Hematopoietic multipotent progenitor cell treated with erythropoietin and hydrocortisone succinate and interleukin-3 and kit ligand, for 17 days (in vitro differentiated cells): ENCODE results near the gene RAPGEF4.

Experiments used
- DNase-seq: peaks from one replicate; pipeline ENCODE4 v3.0.0-alpha.2; 2015; ENCODE audit warnings: low spot score

Gene RAPGEF4

DNA sequence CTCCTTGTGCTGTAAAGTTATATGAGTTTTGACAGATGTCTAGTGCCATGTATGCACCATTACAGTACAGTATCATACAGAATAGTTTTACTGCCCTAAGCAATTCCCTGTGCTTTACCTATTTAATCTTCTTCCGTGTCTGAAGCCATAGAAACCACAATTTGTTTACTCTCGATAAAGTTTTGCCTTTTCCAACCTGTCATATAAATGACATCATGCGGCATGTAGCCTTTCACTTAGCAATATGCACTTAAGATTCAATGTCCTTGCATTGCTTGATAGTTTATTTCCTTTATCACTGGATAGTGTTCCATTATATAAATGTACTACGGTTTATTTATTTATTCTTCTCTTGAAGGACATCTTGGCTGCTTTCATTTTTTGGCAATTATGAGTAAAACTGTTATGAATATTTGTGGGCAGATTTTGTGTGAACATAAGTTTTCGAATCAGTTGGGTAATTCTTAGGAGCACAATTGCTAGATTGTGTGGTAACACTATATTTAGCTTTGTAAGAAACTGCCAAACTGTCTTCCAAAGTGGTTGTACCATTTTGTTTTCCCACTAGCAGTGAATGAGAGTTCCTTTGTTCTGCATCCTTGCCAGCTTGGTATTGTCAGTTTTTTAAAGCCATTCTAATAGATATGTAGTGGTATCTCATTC lies 203.2 kb downstream of the RAPGEF4 start:
- no peak for DNase-seq

DNA sequence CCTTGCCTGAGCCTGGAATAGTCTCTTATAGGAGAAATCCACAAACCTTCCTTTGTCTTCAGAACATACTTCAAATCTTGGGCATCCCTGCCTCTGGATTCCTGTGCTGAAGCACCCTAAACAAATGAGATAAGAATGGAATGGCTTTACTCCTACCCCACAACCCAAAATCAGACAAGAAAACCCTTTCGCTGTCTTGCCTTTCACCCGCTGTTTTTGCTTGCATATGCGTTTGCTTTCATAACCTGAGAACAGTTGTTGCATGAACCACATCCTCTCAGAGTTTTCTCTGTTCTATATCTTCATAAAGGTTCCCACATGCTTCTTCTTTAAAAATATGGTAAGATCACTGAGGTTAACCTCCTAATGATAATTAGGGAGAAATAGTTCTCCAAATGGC lies 207.9 kb downstream of the RAPGEF4 start:
- no peak for DNase-seq

DNA sequence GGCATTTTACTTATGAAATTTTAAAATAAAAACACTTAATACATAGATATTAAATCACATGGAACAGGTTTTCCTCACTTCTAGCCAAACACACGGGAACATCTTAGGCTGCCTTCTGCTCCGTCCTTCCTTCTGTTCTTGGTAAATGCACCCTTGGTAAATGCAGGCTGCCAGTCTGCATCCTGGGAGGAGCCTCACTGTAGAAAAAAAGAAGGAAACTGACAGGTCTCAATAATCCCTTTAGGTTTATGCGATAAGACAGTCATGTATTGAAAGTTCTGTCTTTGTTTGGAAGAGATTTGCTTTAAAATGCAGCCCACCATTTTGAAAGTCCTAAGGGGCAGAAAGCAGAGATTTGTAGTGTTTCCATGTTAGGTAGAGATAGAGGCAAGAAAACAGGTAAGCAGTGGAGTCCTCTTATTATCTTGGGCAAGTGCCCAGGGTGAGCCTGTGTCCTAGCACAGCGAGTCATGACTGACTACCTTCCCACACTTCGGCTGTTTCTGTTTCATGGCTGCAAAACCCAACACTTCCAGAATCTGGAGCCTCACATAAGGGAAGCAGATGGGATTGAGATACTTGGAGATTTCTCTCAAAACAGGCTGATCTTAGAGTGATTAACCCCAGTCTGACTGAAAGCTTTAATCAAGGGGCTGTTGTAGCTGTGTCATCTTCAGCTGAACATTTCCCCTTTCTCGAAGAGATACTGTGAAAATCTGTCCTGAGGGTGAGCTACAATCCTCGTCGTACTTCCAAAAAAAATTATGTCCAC lies 208.6 kb downstream of the RAPGEF4 start:
- DNase-seq = no peak

DNA sequence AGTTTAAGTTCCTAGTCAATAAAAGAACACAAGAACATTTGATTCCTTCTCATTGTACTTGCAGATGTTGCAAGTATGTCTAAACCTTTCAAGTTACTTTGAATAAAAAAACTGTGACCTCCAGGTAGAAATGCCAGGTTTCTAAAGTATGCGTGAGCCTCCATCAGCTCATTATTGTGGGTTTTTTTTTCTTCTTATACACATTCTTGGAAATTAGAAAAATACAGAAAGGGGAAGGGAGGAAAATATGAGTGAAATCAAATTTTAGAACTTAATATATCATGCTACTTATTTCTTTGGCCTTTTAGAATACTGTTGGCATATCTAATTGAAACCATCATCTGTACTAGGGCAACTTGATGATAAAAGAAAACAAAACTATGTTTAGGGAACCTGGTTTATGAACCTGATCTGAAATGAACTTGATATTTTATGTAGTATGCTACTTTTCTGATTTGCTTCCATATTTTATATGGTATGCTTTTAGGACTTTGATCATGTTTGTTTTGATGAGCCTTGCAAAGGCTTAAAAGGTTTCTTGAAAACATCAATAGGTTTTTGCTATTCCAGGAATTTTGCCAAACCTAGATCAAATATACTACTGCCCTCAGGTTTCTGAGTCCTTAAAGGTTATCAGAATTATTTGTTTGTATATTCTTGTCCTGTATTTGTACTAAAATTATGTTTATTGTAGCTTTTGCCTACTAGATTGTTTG lies 209.3 kb downstream of the RAPGEF4 start:
- DNase-seq = no peak

DNA sequence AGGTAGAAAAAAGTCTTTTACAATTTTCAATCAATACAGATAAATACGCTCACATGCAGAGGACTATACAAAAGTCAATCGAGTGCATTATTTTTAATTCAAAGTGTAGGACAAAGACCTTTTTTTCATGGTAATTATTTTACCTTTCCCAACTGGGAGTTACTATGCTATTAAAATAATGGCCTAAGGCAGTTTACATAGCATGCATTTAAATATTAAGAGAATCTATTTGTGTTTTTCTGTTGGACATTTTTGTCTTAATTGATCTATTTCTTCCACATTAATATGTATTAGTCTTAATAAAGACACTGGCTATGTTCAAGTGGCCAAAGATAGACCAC lies 209.8 kb downstream of the RAPGEF4 start:
- no peak for DNase-seq

DNA sequence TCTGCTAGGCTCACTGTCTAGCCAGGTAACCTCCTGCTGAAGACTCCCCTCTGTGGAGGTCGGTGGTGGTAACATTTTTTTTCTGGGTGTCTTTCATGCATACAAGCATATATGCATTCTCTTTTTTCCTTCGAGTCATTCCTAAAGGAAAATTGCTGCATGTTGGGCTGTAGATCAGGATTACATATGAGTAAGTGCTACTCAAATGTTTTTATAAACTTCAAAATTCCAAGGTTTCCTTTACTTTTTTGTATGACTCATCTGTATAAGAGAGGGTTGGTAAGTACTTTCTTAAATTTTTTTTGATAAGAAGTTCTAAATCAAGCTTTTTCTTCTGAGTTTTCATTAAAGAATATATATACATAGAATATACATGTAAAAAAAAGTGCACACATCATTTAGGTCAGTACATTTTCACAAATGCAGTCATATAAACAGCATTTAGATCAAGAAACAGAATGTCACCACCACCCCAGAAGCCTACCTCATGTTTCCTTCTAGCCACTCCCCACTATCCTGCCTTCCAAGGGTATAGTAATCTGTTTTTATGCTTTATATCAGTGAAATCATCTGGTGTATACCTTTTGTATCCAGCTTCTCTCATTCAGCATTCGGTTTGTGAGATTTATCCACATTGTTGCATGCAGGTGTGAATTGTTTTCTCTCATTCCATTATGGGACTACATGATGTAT lies 212.0 kb downstream of the RAPGEF4 start:
- DNase-seq = no peak

DNA sequence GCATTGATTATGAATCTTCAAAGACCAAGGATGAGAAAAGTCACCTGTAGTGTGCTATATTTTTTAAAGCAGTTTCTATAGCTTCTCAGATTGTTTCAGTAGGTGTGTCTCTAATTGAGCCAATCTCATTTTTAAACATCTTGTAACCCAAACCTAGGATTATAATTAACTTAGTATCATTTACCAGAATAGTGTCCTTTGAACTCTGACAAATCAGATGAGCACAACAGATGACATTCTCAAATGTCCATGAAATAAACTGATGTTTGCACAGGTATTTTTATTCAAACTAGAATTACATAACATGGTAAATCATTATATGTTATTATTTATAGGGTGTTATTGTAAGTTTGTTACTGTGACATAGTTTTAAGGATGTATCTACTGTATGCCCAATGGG lies 213.9 kb downstream of the RAPGEF4 start:
- no peak for DNase-seq

DNA sequence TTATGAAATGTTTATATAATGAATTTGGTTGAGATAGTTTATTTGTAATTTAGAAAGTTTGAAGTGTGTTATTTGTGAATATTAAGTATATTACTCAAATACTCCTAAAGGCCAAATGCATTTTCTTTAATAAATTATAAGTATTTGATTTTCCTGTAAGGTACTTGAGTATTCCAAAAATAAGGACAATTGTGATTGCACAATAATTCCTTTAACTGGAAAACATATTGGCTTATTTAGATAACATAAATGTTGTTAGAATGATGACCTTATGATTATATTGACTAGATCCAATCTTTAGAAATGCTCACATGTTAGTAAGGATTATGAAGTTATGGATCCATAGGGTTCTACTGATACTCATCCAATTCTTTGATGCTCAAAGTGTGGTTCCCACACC lies 214.9 kb downstream of the RAPGEF4 start:
- DNase-seq = no peak

DNA sequence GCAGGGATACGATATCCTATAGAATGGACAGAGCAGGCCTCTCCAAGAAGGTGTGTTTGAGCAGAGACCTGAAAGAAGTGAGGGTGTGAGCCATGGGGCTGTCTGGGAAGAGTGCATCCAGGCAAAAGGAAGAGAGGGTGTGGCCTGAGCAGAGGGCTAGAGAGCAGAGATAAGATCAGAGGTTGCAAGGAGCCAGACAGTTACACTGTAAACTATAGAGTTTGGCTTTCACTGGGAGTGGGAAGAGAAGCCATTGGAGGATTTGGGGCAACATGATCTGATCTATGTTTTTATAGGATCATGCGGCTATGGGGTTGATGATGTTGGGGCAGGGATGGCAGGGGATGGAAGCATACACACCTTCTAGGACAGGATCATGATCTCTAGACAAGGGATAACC lies 215.9 kb downstream of the RAPGEF4 start:
- no peak for DNase-seq

DNA sequence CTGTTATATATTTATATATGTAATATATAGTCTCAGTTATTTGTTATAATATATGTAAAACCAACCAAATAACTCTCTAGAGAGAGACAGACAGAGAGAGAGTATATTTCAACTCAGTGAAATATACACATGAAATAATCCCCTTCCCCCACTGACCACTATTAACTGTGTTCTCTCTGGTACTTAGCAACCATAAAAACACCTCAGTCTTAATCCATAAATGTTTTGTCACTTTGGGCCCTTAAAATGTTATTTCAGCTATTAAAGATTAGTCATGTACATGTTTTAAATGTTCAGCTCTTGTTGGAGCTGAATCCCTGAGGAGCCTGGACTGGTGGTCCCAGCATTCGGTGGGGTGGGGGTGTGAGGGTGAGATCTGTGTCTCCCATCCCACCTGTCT lies 217.8 kb downstream of the RAPGEF4 start:
- DNase-seq = no peak

DNA sequence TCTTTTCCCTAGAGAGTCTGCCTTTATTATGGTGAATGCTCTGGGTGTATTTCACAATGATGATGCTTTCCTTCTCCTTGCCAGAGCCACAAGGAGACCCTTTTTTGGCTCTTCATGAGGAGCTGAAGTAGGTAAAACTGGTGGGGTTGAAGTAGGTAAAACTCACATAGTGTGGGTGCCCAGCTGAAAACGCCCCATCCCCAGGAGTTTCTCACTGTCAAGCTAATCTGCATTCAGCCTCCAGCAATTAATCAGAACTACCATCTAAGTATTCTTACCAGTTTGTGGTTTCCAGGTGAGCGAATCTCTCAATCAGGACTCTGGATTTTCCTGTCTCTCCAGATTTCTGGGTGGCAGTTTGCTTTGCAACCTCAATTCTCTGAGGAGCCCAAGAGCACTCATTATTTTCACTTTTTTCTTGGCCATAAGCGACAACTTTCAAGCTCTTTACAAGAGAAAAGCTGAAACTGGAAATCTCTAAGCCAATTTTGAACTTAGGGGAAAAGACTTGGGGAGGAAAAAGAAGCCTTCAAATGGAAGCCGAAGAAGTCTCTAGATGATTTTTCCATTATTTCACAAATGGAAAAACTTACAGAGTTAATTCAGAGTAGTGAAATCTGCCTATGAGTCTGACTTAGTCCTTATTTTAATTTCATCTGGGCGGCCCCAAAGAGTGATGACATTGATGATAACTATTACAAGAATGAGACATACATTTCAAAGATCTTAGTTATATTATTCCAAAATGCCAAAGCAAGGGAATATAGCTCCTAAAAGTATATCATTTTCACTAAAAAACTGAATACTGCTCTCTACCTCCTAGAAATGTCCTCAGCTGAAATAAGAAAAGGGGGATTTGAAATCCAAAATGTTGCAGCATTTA lies 218.6 kb downstream of the RAPGEF4 start:
- DNase-seq = no peak

DNA sequence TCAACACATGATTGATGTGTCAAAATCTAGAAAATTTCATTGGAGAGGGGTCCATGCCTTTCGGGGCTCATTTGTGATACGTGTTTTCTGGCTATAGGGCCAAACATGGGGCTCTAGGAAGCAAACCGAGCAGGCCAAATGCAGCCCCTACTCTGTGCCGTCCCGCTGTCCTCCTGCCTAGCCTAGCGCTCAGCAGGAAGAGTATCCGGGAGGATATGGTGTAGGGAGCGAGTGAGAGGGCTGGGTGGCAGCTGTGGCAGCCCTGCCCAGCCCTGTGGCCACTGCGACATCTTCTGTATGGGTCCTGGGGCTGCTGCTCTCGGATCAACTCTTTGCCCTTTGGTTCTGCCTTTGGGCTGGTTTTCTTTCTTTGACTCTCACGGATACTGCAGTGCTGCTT lies 219.9 kb downstream of the RAPGEF4 start:
- DNase-seq = no peak

DNA sequence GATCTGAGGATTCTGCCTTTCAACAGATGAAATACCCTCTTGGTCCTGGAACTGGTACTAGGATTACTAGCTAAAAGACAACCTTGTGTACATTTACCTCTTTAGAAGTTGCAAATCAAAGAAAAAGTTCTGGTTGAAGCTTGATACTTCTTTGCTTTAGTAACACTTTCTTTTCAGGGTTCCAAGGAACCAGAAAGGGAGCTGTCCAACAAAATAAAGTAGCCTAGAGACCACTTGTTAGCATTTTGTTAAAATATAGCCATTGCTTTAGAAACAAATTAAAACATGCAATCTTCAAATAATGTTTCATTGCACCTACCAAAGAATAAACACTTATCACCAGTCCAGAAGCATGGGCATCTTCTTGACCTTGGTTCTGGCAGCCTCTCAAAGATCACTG lies 222.1 kb downstream of the RAPGEF4 start:
- no peak for DNase-seq

DNA sequence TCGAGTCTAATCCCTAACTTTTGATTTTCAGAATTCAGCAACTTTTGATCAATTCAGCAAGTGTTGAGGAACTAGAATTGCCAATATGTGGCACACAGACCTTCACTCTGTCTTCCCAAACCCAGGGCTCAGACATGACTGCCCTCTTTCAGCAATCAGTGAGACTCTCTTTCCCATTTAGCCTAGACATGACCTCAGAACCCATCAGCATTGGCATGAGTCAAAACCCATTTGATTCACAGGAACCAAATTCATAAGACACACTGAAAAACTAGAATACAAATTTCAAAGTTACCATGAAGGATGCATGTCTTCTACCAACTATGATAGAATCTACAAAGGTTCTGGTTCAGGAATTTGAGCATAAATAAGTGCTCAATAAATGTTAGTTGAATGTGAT lies 226.4 kb downstream of the RAPGEF4 start:
- DNase-seq = no peak

DNA sequence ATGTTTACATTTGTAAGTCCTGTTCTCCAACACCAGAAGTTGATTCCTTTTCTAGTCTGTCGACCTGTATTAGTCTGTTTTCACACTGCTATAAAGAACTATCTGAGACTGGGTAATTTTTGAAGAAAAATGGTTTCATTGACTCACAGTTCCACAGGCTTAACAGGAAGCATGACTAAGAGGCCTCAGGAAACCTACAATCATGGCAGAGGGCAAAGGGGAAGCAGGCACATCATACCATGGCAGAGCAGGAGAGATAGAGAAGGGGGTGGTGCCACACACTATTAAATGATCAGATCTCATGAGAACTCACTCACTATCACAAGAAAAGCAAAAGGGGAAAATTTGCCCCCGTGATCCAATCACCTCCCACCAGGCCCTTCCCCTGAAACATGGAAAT lies 227.2 kb downstream of the RAPGEF4 start:
- no peak for DNase-seq

DNA sequence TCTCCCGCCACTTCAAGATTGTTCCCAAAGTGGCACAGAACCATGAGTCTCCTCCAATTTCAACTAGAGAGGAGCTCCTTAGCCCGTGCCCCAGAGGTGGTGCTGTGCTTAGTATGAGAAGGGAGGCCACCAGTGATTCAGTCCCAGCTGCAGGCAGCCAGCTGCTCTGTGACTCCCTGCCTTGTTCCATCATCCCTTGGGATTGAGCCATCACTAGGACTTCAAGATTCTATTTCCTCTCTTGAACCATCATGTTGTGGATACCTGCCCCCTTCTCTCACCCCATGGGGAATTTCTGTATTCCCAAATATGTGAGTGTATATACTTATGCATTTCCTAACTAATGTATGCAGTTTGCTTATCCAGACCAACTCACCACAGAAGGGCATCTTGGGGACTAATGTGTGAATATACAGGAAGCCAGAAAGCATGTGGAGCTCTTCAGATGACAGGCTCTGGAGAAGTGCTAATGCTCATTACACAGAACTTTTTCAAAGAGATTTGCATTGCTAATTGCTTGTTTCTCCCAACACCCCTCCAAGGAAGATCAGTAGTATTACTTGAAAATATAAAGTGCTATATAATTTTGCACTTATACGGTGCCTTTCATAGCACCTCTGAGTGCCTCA lies 229.0 kb downstream of the RAPGEF4 start:
- no peak for DNase-seq

DNA sequence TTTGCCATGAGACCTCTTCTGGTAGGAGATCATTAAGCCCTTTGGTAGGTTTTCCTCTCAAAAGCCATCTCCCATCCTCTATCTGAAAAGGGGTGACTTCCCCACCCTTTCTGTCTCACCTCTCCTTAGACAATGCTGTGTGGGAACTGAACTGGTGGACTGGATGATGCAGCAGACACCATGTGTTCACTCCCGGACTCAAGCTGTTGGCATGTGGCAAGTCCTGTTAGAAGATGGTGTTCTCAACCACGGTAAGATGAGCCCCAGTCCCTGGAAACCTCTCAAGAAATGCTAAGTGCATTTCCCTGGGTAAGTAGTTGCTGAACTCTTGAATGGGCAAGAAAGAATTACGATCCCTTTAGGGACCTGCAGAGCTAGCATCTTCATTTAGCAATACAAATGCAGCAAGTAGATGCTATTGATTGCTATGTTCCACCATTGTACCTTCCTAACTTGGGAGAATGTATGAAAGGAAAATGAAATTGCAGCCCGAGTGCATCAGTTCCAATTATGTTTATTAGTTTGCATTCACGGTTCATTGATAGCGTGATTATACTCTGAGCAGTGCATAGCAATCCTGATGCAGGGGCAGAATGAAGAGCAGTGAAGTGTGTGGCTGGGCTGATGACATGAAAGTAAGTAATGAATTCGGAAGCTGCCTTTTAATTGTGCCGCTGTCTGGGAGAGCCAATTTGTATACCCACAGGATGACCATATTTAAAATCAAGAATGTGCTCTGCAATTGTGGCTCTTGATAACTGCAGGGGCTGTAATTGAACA lies 230.0 kb downstream of the RAPGEF4 start:
- no peak for DNase-seq

DNA sequence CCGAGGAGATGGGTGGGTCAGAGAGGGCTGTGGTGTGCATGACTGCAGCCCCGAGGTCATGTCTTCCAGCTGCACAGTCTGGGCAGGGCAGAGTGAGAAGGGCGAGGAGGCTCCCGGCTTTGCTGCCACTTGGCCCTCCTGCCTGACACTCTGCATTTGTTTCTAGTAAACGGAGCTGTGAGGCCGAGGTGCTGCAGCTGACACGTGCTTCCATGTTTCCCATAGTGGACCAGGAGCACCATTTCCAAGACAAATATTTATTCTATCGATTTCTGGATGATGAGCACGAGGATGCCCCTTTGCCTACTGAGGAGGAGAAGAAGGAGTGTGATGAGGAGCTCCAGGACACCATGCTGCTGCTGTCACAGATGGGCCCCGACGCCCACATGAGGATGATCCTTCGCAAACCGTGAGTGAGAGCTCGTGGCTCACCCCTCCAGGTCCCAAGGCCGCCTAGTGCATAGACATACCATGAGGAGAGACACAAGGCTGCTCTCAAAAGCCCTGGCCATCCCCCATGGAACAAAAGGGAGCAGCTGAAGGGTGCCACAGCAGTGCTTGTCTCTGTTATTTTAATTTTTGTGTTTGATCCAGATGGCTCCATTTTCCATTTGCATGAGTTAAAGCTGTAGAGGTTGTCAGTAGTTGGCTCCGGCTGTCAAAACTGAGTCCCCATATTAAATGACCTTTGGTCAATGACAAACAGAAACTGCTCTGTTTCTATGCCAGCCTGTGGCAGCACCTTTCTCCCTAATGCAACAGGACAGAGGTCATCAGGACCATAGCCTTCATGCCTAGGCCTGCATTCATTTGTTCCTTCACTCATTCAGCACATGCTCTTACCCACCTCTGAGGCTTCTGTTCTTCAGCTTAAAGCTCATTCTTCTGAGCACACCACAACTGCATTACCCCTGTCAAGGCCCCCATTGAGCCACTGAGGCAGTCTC lies 231.7 kb downstream of the RAPGEF4 start:
- no peak for DNase-seq

DNA sequence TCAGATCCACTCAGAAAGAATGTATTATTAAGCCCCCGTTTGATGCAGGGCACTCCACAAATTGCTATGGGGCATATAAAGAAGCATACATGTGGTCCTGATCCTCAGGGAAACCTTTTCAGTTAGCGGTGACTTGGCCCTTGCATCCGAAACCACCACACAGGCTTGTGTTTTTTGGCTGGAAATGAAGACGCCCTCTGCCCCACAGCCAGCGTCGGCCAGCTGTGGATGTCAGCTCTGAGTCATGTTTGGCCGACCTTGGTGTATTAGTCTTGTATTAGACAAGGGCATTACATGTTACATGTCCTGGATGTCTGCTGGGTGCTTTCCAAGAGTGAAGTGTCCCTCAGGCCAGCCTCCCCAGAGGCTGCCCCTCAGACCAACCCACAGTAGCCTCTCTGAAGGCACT lies 232.4 kb downstream of the RAPGEF4 start:
- DNase-seq = no peak
